GM19397 (cell line): ENCODE measurements around the gene ADGRD1.

Experiments used
- ATAC-seq: cut with Tn5 transposase; IDR thresholded peaks from one replicate; pipeline ENCODE4 v1.9.1; 2021; ENCODE audit warnings: mild to moderate bottlenecking, moderate library complexity; ENCODE audit not compliant: unreplicated experiment

Gene ADGRD1

DNA sequence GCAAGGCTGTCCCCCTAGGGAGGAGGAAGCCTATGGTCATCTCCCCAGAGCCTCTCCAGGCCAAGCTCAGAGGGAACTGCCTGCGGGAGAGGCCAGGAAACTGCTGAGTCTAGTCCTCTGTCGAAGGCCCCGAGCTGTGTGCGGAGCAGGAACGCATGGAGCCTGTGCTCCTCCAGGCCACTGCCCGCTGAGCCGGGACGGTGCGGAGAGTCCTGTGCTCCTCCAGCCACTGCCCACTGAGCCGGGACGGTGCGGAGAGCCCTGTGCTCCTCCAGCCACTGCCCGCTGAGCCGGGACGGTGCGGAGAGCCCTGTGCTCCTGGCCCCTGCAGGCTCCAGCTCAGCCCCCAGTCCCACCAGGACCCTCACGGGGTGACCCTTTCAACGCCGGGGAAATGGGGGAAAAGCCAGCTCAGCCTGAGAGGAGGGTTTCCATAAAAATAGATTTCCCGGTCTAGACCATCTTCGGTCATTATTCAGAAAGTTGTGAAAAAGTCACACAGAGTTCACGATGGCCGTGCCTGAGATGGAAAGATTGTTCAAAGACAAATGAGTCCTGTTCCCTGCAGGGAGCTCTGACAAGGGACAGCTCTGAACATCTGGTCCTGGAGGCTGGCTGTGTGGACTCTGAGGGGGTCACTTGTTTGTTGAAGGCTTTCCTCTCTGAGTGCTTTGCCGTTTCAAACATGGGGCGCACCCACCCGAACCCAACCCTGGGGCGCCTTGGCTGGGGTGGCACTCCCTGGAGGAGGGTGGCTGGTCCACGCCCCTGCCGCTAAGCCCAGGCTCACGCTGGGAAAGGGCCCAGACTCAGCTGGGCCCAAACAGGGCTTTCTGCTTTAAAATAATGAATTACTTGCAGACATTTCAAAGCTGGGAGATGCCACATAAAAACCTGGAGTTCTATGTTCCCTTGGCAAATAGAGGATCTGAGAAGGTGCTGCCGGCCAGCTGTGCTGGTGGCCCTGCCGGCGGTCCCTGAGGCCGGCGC is 85.5 kb downstream of the ADGRD1 start:
- no peak for ATAC-seq

DNA sequence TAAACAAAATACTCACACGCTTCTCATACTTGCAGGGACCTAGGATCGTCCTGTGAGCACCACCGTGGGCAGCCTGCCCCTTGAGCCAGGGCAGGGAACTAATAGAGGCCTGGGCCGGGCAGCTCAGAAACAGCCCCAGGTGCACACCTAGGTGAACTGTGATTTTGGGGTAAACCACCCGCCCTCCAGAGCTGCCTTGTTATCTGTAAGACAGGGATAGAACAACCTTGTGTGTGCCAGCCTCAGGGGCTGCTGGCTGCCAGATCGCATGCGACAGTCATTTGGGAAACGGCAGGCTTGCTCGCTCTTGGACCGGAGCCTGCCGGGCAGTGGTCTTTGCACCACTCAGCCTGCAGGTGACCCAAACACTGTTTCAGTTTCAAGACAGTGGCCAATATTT is 86.8 kb downstream of the ADGRD1 start:
- no peak for ATAC-seq

DNA sequence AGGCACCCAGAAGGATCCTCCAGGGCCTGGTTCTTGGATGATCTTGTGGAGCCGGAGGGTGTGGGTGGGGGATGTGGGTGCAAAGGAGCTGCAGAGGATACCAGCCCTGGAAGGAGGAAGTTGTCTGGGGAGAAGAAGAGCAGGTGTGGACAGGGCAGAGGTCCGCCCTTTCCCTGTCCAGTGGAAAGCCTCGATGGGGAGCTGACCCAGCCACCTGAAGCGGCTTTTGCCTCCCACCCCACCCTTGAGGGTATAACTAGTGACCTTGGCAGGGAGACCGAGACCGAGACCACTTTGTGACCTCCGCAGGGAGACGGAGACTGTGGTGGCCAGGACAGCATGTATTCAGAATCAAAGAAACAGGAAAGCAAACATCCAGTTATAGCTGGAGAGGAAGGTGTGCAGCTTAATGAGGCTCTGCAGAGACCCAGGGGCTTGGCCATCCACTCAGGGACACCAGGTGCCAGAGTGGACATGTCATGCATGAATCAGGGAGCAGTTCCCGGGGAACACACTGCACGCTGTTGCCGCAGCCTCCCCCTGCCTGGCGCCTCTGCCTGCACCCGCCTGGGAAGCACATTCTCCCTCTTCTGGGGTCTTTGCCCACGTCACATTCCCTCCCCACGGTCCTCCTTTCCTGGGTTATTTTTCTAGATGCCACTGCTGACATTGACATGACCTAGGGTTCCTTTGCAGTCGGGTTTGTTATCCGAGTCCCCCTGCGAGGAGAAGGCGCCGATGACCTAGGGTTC is 87.7 kb downstream of the ADGRD1 start:
- ATAC-seq, result no peak

DNA sequence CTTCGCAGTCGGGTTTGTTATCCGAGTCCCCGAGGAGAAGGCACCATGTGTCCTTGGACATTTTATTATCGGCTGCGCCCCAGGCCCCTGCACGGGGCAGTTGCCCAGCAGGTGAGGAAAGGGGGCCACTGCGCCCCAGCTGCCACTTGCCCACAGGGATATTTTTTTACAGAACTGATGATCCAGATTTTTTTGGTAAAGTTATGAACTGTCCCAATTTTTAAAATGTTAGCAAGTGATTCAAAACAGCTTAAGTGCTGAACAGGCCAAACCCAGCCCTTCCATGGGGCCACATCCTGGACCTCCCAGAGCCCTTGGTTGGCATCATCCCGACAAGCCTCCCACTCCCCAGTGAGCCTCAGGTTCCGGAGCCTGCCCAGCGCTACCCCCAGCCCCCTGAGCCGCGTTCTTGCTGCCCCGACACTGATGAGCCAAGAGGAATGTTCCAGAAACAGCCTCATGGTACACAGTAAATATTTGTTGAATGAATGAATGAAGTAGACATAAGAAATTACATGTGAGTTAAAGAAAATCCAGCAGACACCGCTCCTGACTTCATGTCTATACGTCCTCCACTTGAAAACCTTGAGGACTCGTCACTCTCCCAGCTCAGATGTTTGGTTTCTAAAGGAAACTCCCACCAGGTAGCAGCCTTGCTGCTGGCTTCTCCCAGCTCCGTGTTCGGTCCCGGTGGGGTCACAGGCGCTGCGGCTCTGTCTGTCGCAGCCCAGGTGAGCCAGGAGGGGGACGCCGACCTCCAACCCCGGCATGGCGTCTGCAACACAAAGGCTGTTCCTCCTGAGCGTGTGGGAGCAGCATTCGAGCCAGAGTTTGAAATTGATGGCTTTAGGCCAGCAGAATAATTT is 88.5 kb downstream of the ADGRD1 start:
- ATAC-seq, result no peak

DNA sequence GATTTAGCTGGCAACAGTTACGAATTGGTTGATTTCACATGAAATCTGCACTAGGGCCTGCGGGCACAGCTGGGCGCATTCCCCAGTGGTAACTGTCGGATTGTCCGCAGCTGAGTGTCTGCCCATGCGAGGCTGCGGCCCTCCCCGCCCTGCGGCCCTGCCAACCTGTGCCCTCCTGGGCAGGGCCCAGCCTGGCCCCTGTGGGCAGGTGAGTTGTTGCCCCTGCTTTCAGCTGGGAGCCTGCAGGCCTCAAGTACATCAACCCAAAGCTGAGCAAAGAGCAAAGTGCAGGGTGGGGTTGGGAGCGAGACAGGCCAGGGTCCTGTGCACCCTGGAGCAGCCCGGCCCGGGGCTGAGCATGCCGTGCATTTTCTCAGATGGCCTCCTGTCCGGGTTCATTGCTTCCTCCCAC is 89.1 kb downstream of the ADGRD1 start:
- no peak for ATAC-seq

DNA sequence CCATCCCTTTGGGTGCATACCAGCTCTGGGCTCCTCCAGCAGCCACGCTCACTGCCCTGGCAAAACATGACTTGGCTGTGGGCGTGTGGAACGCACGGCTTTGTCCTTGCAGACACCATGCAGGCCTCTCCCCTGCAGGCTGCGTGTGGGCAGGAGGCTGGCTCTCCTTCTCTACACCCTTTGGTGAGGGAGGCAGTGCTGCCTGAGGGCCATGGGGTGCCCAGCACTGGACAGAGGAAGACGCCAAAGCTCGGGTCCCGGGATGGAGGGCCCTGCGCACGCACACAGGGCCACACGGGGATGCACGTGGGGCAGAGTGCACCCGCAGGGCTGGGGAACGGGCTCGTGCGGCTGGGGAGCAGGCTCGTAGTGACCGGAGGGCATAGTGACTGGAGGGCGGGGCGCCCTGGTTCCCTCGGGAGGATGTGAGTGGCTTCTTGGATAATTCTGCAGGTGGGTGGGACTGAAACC is 89.7 kb downstream of the ADGRD1 start:
- no peak for ATAC-seq

DNA sequence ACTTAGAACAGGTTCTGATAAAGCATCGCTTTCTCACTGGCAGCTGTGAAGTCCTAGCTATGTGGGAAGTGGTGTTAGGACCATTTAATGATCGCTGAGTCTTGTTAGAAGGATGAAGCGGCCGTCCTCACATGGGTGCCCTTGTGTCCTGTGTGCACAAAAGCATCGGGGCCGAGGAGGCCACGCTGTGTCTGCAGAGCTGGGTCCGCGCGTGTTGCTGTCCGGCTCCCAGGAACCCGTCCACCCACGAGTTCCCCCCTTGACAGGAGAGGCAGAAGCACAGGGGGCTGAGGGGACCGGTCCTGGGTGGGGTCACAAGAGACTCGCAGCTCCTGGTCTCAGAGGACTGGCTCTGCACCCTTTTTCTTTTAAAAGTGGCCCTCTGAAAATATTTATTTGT is 90.4 kb downstream of the ADGRD1 start:
- ATAC-seq, result no peak

DNA sequence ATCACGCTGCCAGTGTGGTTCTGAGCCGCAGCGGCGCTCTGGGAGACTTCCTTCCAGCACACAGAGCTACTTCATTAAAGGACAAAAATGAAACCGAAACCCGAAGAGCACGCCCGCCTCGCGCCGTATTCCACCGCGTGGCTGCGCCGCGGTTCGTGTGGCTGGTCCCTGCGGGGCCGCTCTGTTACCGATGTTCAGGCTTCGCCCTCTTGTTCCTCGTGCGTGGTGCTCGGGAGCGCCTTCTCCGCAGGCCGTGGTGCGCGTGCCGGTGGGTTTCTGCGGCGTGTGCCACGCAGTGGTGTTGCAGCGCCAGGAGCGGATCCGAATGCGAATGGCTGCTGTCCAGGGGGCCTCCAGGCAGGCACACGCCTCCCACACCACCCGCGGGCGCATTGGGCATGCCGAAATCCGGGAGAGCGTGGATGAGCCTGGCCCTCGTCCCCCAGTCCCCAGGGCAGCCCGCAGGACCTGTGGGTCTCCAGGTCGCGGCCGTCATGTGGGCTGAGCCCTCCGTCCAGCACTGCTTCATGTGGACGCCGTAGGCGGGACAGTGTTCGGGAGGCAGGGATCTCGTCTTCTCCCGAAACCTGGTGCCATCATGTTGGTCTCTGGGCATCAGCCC is 91.2 kb downstream of the ADGRD1 start:
- no peak for ATAC-seq

DNA sequence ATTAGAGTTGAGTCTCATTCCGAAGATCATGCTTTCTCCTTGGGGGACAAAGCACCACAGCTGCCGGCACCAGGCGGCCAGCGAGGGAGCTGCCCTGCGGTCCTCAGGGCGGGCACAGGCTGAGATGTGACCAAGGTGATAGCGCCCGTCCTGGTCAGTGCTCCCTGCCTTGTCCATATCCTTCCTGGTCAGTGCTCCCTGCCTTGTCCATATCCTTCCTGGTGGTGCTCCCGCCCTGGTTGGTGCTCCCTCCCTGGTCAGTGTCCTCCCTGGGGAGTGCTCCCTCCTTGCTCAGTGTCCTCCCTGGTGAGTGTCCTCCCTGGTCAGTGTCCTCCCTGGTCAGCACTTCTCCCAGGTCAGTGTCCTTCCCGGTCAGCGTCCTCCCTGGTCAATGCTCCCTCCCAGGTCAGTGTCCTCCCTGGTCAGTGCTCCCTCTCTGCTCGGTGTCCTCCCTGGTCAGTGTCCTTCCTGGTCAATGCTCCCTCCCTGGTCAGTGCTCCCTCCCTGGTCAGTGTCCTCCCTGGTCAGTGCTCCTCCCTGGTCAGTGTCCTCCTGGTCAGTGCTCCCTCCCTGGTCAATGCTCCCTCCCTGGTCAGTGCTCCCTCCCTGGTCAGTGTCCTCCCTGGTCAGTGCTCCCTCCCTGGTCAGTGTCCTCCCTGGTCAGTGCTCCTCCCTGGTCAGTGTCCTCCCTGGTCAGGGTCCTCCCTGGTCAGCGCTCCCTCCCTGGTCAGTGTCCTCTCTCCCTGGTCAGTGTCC is 92.2 kb downstream of the ADGRD1 start:
- no peak for ATAC-seq

DNA sequence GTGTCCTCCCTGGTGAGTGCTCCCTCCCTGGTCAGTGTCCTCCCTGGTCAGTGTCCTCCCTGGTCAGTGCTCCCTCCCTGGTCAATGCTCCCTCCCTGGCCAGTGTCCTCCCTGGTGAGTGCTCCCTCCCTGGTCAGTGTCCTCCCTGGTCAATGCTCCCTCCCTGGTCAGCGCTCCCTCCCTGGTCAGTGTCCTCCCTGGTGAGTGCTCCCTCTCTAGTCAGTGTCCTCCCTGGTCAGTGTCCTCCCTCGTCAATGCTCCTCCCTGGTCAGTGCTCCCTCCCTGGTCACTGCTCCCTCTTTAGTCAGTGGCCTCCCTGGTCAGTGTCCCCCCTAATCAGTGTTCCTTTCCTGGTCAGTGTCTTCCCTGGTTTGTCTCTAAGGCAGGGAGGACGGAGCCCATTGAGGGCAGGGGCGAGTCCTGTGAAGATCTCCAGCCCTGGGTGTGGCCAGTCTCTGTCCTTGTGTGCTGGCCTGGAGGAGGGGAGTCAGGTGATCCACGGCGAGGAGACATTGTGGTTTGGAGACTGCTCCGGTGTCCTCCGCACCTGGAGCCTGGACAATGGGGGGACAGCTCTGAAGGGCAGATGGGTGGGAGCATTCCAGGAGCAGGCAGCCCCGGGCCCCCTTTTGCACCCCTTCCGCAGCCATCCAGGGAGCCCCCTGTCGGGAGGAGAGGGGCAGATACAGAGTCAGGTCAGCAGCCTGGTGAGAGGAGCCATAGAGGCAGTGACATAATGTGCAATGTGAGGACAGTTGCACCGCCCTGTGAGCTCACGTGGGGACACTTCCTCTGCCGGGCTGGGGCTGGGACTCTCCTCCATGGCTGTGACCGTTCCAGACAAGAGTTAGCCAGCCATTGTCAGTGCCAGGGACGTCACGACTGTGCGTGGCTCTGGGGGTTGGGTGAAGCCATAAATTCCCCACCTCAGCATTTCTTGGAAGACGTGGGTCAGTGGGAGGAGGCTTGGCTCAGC is 93.4 kb downstream of the ADGRD1 start:
- no peak for ATAC-seq

DNA sequence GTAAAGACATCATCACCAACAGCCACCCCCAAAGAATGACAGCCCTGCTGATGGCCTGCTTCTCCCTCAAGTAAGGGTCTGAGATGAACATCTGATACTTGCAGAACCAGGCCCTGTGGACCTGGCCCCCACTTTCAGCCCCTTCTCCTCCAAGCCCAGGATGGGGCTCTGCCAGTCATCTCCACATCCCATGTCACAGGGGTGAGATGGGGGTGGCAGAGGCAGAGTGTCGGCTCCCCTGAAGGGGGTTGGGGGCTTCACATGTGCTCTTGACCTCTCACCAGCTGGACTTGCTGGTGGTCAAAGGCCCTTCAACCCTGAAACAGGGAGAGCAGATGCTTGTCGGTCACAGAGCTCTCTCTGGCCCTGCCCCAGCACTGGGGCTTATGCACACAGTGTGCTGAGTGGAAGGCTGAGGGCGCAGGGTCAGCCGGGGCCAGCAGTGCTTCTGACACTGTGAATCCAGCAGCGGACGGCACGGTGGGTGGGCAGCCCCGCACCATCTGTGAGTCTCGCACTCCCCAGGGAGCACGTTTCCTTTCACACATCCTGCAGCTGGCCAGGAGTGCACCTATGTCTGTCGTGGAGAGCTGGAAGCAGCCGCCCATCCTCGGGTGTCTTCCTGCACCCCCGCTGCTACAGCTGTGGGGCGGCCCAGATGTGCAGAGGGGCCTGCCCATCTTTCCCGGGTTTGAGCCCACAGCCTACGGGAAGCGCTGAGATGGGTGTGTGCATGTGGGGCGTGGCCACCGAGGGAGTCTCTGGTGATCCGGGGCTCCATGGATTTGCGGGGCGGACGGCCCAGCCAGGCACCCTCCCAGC is 94.3 kb downstream of the ADGRD1 start:
- no peak for ATAC-seq

DNA sequence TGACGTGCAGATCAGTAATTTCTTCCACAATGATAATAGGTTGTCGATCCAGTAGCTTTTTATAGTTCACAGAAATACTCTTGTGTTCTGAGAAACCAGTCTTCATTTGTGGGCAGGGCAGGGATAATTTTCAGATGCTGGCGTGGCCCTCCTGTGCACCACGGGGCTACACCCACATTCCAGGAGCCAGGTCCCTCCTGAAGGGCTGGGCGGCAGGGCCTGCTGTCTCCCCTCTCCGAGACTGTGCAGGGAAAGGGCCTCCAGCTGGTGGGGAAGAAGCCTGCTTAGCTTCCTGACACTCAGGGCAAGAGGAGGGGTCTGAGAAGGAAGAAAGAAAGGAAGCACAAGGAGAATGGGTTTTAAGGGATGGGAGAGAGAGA is 94.9 kb downstream of the ADGRD1 start:
- ATAC-seq, result no peak

DNA sequence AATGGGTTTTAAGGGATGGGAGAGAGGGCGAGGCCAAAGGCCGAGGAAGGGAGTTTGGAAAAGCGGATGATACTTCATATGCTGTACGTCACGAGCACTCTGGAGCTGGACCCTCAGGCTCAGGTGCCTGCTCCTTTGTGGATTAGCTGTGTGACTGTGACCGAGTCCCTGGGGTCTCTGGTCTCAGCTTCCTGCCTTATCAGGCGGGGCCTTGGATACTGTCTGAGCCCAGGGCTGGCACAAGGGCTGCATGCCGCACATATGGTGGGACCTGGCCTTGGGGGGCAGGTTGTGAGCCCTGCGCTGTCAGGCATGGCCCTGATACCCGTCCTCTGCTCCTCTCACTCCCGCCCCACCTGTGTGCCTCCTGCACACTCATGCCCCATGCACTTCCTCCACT is 95.3 kb downstream of the ADGRD1 start:
- no peak for ATAC-seq

DNA sequence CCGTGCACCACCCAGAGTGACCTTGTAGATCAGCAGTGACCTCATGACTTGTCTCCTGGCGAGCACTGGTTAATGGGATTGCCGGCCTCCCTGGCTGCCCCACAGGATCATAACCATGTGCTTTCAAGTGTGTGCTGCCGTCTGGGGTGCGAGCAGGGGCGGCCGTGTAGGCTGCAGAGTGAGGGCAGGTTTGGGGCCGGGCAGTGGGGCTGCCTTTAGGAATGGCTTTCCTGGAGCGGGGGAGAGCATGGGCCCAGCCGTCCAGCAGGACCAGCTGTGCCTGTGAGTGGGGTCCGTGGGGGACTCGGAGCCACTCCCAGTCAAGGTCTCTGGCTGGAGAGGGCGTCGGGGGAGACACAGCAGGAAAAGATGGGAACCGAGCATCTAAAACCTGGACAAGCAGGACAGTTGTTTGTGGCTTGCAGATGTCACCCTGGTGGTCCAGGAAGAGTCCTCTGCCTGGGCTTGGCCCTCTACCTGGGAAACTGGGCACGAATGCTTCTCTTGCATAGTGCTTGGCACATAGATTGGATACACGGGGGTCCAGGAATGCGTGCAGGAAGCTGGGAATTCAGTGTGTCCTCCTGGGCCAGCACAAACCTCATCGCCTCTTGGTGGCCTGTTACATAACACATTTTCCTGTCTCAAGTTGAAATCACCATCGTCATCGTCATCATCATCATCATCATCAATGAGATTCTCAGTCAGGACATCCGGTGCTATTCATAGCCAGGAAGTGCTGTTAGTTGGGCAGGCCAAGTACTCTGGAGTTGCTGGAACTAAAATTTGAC is 96.0 kb downstream of the ADGRD1 start:
- no peak for ATAC-seq

DNA sequence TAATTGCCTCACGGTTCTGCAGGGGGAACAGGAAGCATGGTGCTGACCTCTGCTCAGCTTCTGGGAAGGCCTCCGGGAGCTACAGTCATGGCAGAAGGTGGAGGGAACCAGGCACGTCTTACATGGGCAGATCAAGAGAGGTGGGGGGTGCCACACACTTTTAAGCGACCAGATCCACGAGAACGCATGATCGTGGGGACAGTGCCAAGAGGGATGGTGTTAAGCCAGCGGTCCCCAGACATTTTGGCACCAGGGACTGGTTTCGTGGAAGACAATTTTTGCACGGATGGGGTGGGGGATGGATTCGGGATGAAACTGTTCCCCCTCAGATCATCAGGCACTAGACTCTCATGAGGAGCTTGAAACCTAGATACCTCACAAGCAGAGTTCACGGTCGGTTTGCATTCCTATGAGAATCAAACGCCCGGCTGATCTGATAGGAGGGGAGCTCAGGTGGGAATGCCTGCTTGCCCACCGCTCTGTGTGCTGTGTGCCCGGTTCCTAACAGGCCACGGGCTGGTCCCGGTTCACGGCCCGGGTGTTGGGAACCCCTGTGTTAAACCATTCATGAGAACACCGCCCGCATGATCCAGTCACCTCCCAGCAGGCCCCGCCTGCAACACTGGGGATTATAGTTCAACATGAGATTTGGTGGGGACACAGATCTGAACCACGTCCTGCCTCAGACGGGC is 96.9 kb downstream of the ADGRD1 start:
- no peak for ATAC-seq

DNA sequence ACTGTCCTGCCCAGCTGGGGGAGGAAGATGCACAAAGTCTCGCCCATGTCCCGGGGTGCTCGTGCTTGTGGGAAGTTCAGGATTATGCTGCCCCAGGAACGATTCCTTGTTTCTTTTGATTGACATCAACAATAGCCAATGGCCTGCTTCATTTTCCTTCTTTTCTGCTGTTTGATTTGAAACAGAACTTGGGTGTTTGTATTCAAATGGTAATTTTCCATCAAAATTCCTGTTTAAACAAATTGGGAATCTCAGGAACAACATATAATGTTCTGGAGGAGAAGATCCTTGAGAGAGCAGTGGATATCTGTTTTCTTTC is 97.4 kb downstream of the ADGRD1 start:
- ATAC-seq, result no peak
